ENCODE measurements around the gene TTBK1.

The TTBK1 gene

DNA sequence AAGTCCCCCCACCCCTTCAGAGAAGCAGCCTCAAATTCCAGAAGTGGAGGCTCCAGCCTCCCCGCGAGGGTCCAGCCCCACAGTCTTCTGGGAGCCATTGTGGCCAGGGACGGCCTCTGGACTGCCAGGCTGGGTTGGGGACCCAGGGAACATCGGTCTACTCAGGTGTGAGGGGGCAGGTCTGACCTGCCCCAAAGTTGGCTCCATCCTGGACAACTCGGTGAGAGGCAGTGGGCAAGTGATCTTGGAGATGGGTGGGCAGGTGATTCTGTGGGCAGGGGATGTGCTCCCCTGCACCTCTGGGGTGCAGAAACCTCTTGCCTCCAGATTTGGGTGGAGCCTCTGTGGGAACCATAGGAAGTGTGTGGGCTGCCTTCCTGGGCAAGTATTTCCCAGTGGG, 42.6 kb downstream of the TTBK1 start:
- no peak for DNase-seq (ENCODE audit: low read depth)
- TF ChIP-seq, protein P1, sequence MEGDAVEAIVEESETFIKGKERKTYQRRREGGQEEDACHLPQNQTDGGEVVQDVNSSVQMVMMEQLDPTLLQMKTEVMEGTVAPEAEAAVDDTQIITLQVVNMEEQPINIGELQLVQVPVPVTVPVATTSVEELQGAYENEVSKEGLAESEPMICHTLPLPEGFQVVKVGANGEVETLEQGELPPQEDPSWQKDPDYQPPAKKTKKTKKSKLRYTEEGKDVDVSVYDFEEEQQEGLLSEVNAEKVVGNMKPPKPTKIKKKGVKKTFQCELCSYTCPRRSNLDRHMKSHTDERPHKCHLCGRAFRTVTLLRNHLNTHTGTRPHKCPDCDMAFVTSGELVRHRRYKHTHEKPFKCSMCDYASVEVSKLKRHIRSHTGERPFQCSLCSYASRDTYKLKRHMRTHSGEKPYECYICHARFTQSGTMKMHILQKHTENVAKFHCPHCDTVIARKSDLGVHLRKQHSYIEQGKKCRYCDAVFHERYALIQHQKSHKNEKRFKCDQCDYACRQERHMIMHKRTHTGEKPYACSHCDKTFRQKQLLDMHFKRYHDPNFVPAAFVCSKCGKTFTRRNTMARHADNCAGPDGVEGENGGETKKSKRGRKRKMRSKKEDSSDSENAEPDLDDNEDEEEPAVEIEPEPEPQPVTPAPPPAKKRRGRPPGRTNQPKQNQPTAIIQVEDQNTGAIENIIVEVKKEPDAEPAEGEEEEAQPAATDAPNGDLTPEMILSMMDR (IDR thresholded peaks at IDR 0.05; ENCODE audit: control insufficient read depth, extremely low read depth, insufficient read depth) = no peak

GRCh38 chr6:43286456-43286979, 43.2 kb downstream of the TTBK1 start:
- TF ChIP-seq, protein P1 (IDR thresholded peaks at IDR 0.05; ENCODE audit: control insufficient read depth, extremely low read depth, insufficient read depth) = no peak
- no peak for DNase-seq (ENCODE audit: low read depth)
- H3K4me3 ChIP-seq (ENCODE audit: low read depth, low read length) = no peak overlapping the region

More for the DNA sequence above, 42.6 kb downstream of the TTBK1 start:
- H3K4me3 ChIP-seq (ENCODE audit: low read depth, low read length) = no peak overlapping the region

GRCh38 chr6:43286980-43287716, 43.9 kb downstream of the TTBK1 start:
- TF ChIP-seq, protein P1 (IDR thresholded peaks at IDR 0.05; ENCODE audit: control insufficient read depth, extremely low read depth, insufficient read depth) = no peak
- H3K4me3 ChIP-seq (ENCODE audit: low read depth, low read length) = no peak overlapping the region
- no peak for DNase-seq (ENCODE audit: low read depth)

DNA sequence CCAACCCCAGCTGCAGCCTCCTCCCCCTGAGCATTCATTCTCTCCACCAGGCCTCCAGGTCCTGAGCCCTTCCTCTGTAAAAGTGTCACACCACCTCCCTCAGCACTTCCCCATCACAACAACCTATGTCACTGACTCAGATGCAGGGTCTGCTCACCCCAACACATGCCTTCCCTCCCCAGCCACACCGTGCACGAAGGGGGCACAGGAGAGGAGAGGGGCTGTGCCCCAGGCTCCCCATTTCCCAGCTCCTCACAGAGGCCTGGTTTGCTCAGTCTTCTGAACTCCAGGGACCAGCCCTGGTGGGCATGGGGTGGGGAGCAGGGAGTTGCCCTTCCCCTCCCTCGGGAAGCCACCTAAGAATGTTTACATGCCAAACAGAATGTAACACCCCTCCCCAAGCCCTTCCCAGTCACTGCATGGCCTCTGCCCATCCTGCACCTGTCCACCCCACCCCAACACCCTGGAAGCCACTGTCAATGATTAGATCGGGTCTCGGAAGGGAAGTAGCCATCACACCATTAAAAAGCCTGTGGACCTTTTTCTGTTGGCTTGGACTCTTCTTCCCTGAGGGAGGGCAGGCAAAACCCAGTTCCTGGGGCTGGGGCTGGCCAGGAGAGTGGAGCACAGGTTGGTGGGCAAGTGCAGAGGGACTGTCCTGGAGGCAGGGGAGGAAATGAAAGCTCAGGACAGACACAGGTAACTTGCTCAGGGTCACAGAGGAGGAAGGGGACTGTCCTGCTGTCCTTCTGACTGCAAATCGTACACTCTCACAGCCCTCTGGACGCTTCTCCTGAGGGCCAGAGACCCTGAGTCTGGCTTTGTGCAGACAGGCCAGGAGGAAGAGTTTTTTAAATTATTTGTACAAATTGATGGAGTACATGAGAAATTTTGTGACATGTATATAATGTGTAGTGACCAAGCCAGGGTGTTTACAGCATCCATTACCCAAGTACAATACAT, 44.7 kb downstream of the TTBK1 start:
- TF ChIP-seq, protein P1 (IDR thresholded peaks at IDR 0.05; ENCODE audit: control insufficient read depth, extremely low read depth, insufficient read depth) = no peak
- DNase-seq (ENCODE audit: low read depth) = no peak
- no peak overlapping the region for H3K4me3 ChIP-seq (ENCODE audit: low read depth, low read length)

DNA sequence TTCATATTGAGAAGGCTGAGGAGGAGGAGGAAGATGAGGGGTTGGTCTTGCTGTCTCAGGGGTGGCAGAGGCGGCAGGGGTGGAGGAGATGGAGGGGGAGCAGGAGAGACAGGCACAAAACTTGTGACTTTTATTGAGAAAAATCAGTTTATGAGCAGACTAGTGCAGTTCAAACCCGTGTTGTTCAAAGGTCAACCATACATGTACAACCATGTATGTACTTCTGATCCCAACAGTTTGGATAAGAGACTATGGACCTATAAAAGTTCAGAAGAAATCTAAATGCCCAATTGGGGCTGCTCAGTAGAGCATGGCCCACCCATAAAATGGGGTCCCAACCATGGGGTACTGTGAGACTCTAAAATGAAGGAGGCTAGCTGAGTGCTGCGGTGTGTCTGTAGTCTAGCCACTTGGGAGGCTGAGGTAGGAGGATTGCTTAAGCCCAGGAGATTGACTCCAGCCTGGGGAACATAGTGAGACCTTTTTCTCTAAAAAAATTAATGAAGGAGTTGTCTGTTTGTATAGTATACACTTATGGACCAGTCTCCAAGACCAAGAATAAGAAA, 47.1 kb downstream of the TTBK1 start:
- TF ChIP-seq, protein P1 (IDR thresholded peaks at IDR 0.05; ENCODE audit: control insufficient read depth, extremely low read depth, insufficient read depth) = no peak
- no peak overlapping the region for H3K4me3 ChIP-seq (ENCODE audit: low read depth, low read length)
- no peak for DNase-seq (ENCODE audit: low read depth)

GRCh38 chr6:43290905-43291355, 47.6 kb downstream of the TTBK1 start:
- H3K4me3 ChIP-seq (ENCODE audit: low read depth, low read length) = no peak overlapping the region
- no peak for DNase-seq (ENCODE audit: low read depth)
- TF ChIP-seq, protein P1 (IDR thresholded peaks at IDR 0.05; ENCODE audit: control insufficient read depth, extremely low read depth, insufficient read depth) = no peak
